HCT116 (cell line): Measurements from ENCODE around the gene HDHD3. TPM values are rescaled to one million over a fixed set of nuclear protein-coding genes. Genes with fewer than 3 reads are reported as not detected.
"Not testable (repeated sequence)": the region's sequence is repeated elsewhere in the genome, so short reads cannot be mapped to it uniquely, and the experiment has no call there.

Source experiments
- ATAC-seq: fragments of 200-7000 bp; cut with Tn5 transposase; 2 replicates; pipeline ENCODE4 v1.9.1; 2020; ENCODE audit warnings: mild to moderate bottlenecking, moderate library complexity
- BruUV-seq: library from RNA; stranded (reverse); fragments of 400-500 nt; replicated peaks from 2 replicates; lab custom pipeline; 2021; lab: Mats Ljungman, UMichigan
- CTCF ChIA-PET: fragments of 300-600 bp; sonication (Branson Sonifier 250); formaldehyde crosslinking; loops from one replicate; lab custom pipeline; 2021; ENCODE audit warnings: antibody characterized with exemption; lab: Charles Lee
- POLR2A ChIA-PET: fragments of 300-600, 350-600 bp; sonication (Branson Sonifier 250); formaldehyde crosslinking; loops from one replicate; lab custom pipeline; 2021; ENCODE audit warnings: antibody characterized with exemption; lab: Charles Lee
- RAD21 ChIA-PET, 2 experiments: fragments of 300-600 bp; sonication (Branson Sonifier 250); formaldehyde crosslinking; loops; one replicate each; lab custom pipeline; 2023; ENCODE audit warnings: low total read pairs in 2 of 2; ENCODE audit not compliant: uncharacterized antibody in 2 of 2, unreplicated experiment in 2 of 2, low non-redundant PET in 1 of 2; lab: Charles Lee
- DNase-seq: peaks from one replicate; pipeline ENCODE4 v3.0.0-alpha.2; 2010; ENCODE audit warnings: low read depth, low spot score
- H2AFZ ChIP-seq: fragments of 200-600 bp; shearing (Covaris generic), sonication (generic); 2 replicates; pipeline ENCODE4 v1.6.1; 2017; ENCODE audit warnings: low read depth, mixed run types, mixed read lengths, antibody characterized with exemption, low read length; ENCODE audit not compliant: poor library complexity, severe bottlenecking
- H3K27ac ChIP-seq: 2 replicates; pipeline ENCODE4 v1.5.1; 2012; ENCODE audit warnings: low read depth, low read length
- H3K27me3 ChIP-seq: fragments of 200-600 bp; sonication (generic); 2 replicates; pipeline ENCODE4 v1.6.1; 2016; ENCODE audit warnings: mixed run types, low read length, mixed read lengths; ENCODE audit not compliant: insufficient read depth
- H3K36me3 ChIP-seq, 2 experiments: fragments of 200-500 bp in 1 of 2; fragments of 200-600 bp in 1 of 2; sonication (Bioruptor generic) in 1 of 2; sonication (generic) in 1 of 2; 2 replicates each; pipeline versions ENCODE4 v1.5.1 to v1.6.1; 2014 to 2016; ENCODE audit warnings: low read length in 2 of 2, inconsistent platforms in 1 of 2, mixed read lengths in 1 of 2, mixed run types in 1 of 2; ENCODE audit not compliant: insufficient read depth in 2 of 2, control insufficient read depth in 1 of 2
- H3K4me1 ChIP-seq, 2 experiments: fragments of 200-600 bp in 1 of 2; sonication (generic) in 1 of 2; 2 replicates each; pipeline versions ENCODE4 v1.5.1 to v1.6.1; 2012 to 2017; ENCODE audit warnings: low read length in 2 of 2, inconsistent platforms in 1 of 2, mild to moderate bottlenecking in 1 of 2, mixed read lengths in 1 of 2, mixed run types in 1 of 2, moderate library complexity in 1 of 2; ENCODE audit not compliant: insufficient read depth in 2 of 2, control insufficient read depth in 1 of 2
- H3K4me2 ChIP-seq: fragments of 200-600 bp; sonication (generic); 2 replicates; pipeline ENCODE4 v1.6.1; 2017; ENCODE audit warnings: mixed run types, low read length, mixed read lengths
- H3K4me3 ChIP-seq, 2 experiments: fragments of 200-600 bp in 1 of 2; sonication (generic) in 1 of 2; replicated peaks in 1 of 2; 2 replicates each; pipeline ENCODE4 v1.5.1; 2011 to 2016; ENCODE audit warnings: low read length in 2 of 2, control low read depth in 1 of 2, low read depth in 1 of 2, mild to moderate bottlenecking in 1 of 2, mixed read lengths in 1 of 2, mixed run types in 1 of 2
- H3K79me2 ChIP-seq: fragments of 200-600 bp; sonication (generic); 2 replicates; pipeline ENCODE4 v1.6.1; 2017; ENCODE audit warnings: mild to moderate bottlenecking, mixed run types, low read length, moderate library complexity, mixed read lengths; ENCODE audit not compliant: insufficient read depth
- H3K9ac ChIP-seq: fragments of 200-600 bp; sonication (generic); 2 replicates; pipeline ENCODE4 v1.6.1; 2016; ENCODE audit warnings: low read length, mixed read lengths
- H3K9me2 ChIP-seq: fragments of 200-600 bp; sonication (generic), shearing (Covaris generic); 2 replicates; pipeline ENCODE4 v1.6.1; 2017; ENCODE audit warnings: mixed run types, mild to moderate bottlenecking, moderate library complexity; ENCODE audit not compliant: insufficient read depth
- H3K9me3 ChIP-seq, 2 experiments: fragments of 200-500 bp in 1 of 2; fragments of 200-600 bp in 1 of 2; sonication (Bioruptor generic) in 1 of 2; sonication (generic) in 1 of 2; 2 replicates each; pipeline ENCODE4 v1.6.1; 2014 to 2017; ENCODE audit warnings: low read length in 2 of 2, mixed read lengths in 2 of 2, inconsistent platforms in 1 of 2, low read depth in 1 of 2, mild to moderate bottlenecking in 1 of 2, mixed run types in 1 of 2, moderate library complexity in 1 of 2; ENCODE audit not compliant: control insufficient read depth in 1 of 2, insufficient read depth in 1 of 2
- H4K20me1 ChIP-seq: fragments of 200-600 bp; sonication (generic), shearing (Covaris generic); 2 replicates; pipeline ENCODE4 v1.6.1; 2017; ENCODE audit warnings: mixed run types, mild to moderate bottlenecking, moderate library complexity; ENCODE audit not compliant: insufficient read depth
- CBX3 ChIP-seq: IDR thresholded peaks from 2 replicates; pipeline ENCODE4 v1.6.1; 2012; ENCODE audit warnings: low read depth
- CEBPB ChIP-seq: IDR thresholded peaks from 2 replicates; pipeline ENCODE4 v1.6.1; 2012; ENCODE audit warnings: low read depth
- EZH2 ChIP-seq: fragments of 200-600 bp; sonication (generic); IDR thresholded peaks from 2 replicates; pipeline ENCODE4 v1.6.1; 2017; ENCODE audit warnings: antibody characterized with exemption, mixed run types
- POLR2A ChIP-seq: IDR thresholded peaks from 2 replicates; pipeline ENCODE4 v1.7.0; 2011; ENCODE audit warnings: borderline replicate concordance; ENCODE audit not compliant: insufficient read depth, insufficient read length; ENCODE audit errors: extremely low read depth
- SRF ChIP-seq: IDR thresholded peaks from 2 replicates; pipeline ENCODE4 v1.6.1; 2012; ENCODE audit warnings: low read depth
- YY1 ChIP-seq: IDR thresholded peaks from 2 replicates; pipeline ENCODE4 v1.6.1; 2011; ENCODE audit warnings: low read length, low read depth, moderate library complexity, mild to moderate bottlenecking; ENCODE audit not compliant: insufficient replicate concordance; ENCODE audit errors: extremely low read depth
- ZNF274 ChIP-seq: fragments of 200-500 bp; sonication (Bioruptor generic); IDR thresholded peaks from 2 replicates; pipeline ENCODE4 v1.6.1; 2014; ENCODE audit warnings: mild to moderate bottlenecking, low read depth, low read length, inconsistent platforms
- intact Hi-C: fragments of 100-400 bp; cut with micrococcal nuclease; formaldehyde crosslinking; loops from 2 replicates; pipeline ENCODE4 v1.10.0; 2022
- total RNA-seq: library from RNA; stranded (reverse); gene quantifications from one replicate; pipeline ENCODE4 v1.2.1, GENCODE V29; 2021; ENCODE audit not compliant: unreplicated experiment

HDHD3 gene
- total RNA-seq, 1 experiment from 2014 or later: 21.8 TPM

GRCh38 chr9:113380869-113381378 lies 4.1 kb upstream of the HDHD3 start:
- DNase-seq (no peak), ATAC-seq (no peak)
- intact Hi-C loops: no loop called here
- no peak overlapping the region for H3K4me2 ChIP-seq
- no peaks in the 10 kb centered on the region for H3K9me3 ChIP-seq
- H3K4me3 ChIP-seq: no peak overlapping the region
- H2AFZ ChIP-seq: no peak overlapping the region
- H3K36me3 ChIP-seq: no peaks in the 10 kb centered on the region
- H3K9ac ChIP-seq: no peak overlapping the region
- no peaks in the 10 kb centered on the region for H3K9me2 ChIP-seq
- no TSS peak for BruUV-seq
- H3K4me1 ChIP-seq: peaks cover 18 to 28% of the 10 kb centered on the region in 2 experiments
- TF ChIP-seq YY1 (no peak), CBX3 (no peak), POLR2A (no peak), CEBPB (no peak), ZNF274 (no peak), SRF (no peak), EZH2 (no peak)
- H4K20me1 ChIP-seq: no peaks in the 10 kb centered on the region
- CTCF ChIA-PET: no interaction called here
- POLR2A ChIA-PET: no interaction called here
- H3K79me2 ChIP-seq: peaks cover 4% of the 10 kb centered on the region; the same call in 1 of the 2 replicates
- no peak overlapping the region for H3K27ac ChIP-seq
- RAD21 ChIA-PET: no interaction called here
- no peaks in the 10 kb centered on the region for H3K27me3 ChIP-seq

DNA sequence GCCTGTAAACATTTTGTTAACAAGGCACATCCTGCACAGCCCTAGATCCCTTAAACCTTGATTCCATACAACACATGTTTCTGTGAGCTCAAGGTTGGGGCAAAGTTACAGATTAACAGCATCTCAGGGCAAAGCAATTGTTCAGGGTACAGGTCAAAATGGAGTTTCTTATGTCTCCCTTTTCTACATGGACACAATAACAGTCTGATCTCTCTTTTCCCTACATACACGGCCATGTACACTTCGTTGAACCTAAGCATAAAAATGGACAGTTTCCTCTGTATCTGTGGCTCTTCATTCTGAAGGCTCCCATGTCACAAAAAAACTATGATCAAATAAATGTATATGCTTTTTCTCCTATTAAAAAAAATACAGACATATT lies 3.0 kb upstream of the HDHD3 start:
- DNase-seq, H3K9me2 ChIP-seq, BruUV-seq, ATAC-seq, H3K9me3 ChIP-seq, H3K4me3 ChIP-seq, H4K20me1 ChIP-seq, intact Hi-C loops, H3K36me3 ChIP-seq, RAD21 ChIA-PET, H3K4me2 ChIP-seq, POLR2A ChIA-PET, H3K27ac ChIP-seq, H3K27me3 ChIP-seq, H3K9ac ChIP-seq, CTCF ChIA-PET, H2AFZ ChIP-seq: not testable (repeated sequence)
- peaks cover 14% of the 10 kb centered on the region for H3K79me2 ChIP-seq
- peaks cover 24 to 36% of the 10 kb centered on the region in 2 experiments for H3K4me1 ChIP-seq

GRCh38 chr9:113379094-113379828 lies 2.5 kb upstream of the HDHD3 start:
- H3K4me3 ChIP-seq, H3K36me3 ChIP-seq, H4K20me1 ChIP-seq, BruUV-seq, H2AFZ ChIP-seq, RAD21 ChIA-PET, intact Hi-C loops, ATAC-seq, POLR2A ChIA-PET, DNase-seq, H3K27me3 ChIP-seq, CTCF ChIA-PET, H3K4me2 ChIP-seq, H3K9me2 ChIP-seq, H3K9ac ChIP-seq, H3K9me3 ChIP-seq, H3K27ac ChIP-seq: not testable (repeated sequence)
- Histone ChIP-seq H3K79me2 (peaks cover 14% of the 10 kb centered on the region), H3K4me1 (peaks cover 24 to 36% of the 10 kb centered on the region in 2 experiments)
